PC-9 (cell line): ENCODE data around the gene MFAP2. TPM values are rescaled to one million over a fixed set of nuclear protein-coding genes. Genes with fewer than 3 reads are reported as not detected.

Experiments used
- BruUV-seq: library from RNA; stranded (reverse); fragments of 400-500 nt; replicated peaks from 2 replicates; lab custom pipeline; 2021; lab: Mats Ljungman, UMichigan
- CTCF ChIA-PET: fragments of 300-600 bp; sonication (Branson Sonifier 250); formaldehyde crosslinking; loops from one replicate; lab custom pipeline; 2022; ENCODE audit warnings: antibody characterized with exemption; lab: Charles Lee
- POLR2A ChIA-PET: fragments of 300-600 bp; sonication (Branson Sonifier 250); formaldehyde crosslinking; loops from one replicate; lab custom pipeline; 2022; ENCODE audit warnings: antibody characterized with exemption; ENCODE audit not compliant: unreplicated experiment; lab: Charles Lee
- DNase-seq, 2 experiments: peaks; one replicate each; pipeline versions ENCODE4 v3.0.0 to v3.0.0-alpha.2; 2015 to 2022; ENCODE audit warnings: mixed read lengths in 1 of 2
- H2AFZ ChIP-seq: fragments of 200-600 bp; sonication (generic); 2 replicates; pipeline ENCODE4 v1.8.1; 2017; ENCODE audit warnings: antibody characterized with exemption
- H3F3A ChIP-seq: fragments of 200-600 bp; sonication (generic); 2 replicates; pipeline ENCODE4 v1.8.1; 2017; ENCODE audit warnings: antibody characterized with exemption, mild to moderate bottlenecking, low read depth; ENCODE audit not compliant: insufficient read depth
- H3K27ac ChIP-seq: fragments of 200-600 bp; sonication (generic); 2 replicates; pipeline ENCODE4 v1.6.1; 2016; ENCODE audit warnings: mixed run types
- H3K27me3 ChIP-seq: fragments of 200-600 bp; sonication (generic); 2 replicates; pipeline ENCODE4 v1.6.1; 2016; ENCODE audit warnings: low read depth, mixed run types; ENCODE audit not compliant: insufficient read depth
- H3K36me3 ChIP-seq: fragments of 200-600 bp; sonication (generic); 2 replicates; pipeline ENCODE4 v1.6.1; 2016; ENCODE audit warnings: low read depth, mixed run types
- H3K4me1 ChIP-seq: fragments of 200-600 bp; sonication (generic); replicated peaks from 2 replicates; pipeline ENCODE4 v1.6.1; 2016; ENCODE audit warnings: mixed run types; ENCODE audit not compliant: insufficient read depth
- H3K4me2 ChIP-seq: fragments of 200-600 bp; sonication (generic); 2 replicates; pipeline ENCODE4 v1.6.1; 2017; ENCODE audit warnings: mixed run types
- H3K4me3 ChIP-seq: fragments of 200-600 bp; sonication (generic); 2 replicates; pipeline ENCODE4 v1.6.1; 2016; ENCODE audit warnings: mixed run types
- H3K79me2 ChIP-seq: fragments of 200-600 bp; sonication (generic); 2 replicates; pipeline ENCODE4 v1.6.1; 2017; ENCODE audit warnings: low read depth, mixed run types
- H3K9me2 ChIP-seq: fragments of 200-600 bp; sonication (generic); 2 replicates; pipeline ENCODE4 v1.8.1; 2017; ENCODE audit warnings: mild to moderate bottlenecking; ENCODE audit not compliant: insufficient read depth
- H3K9me3 ChIP-seq: fragments of 200-600 bp; sonication (generic); 2 replicates; pipeline ENCODE4 v1.8.1; 2016; ENCODE audit warnings: low read depth; ENCODE audit not compliant: insufficient read depth
- H4K20me1 ChIP-seq: fragments of 200-600 bp; sonication (generic); 2 replicates; pipeline ENCODE4 v1.8.1; 2017; ENCODE audit not compliant: insufficient read depth
- EZH2 ChIP-seq: fragments of 200-600 bp; sonication (generic); IDR thresholded peaks from 2 replicates; pipeline ENCODE4 v1.8.0; 2017; ENCODE audit warnings: antibody characterized with exemption, low read depth
- intact Hi-C: fragments of 100-400 bp; cut with micrococcal nuclease; formaldehyde crosslinking; loops from one replicate; pipeline ENCODE4 v1.10.0; 2022; ENCODE audit not compliant: unreplicated experiment
- total RNA-seq: library from RNA; stranded (reverse); gene quantifications from 2 replicates; pipeline ENCODE4 v1.2.3, GENCODE V29; 2021
- TF ChIP-seq, protein P1 (sequence below): fragments of 200-600 bp; sonication (generic); conservative IDR thresholded peaks from 2 replicates; pipeline ENCODE4 v1.6.1; 2017; ENCODE audit warnings: mixed run types, antibody characterized with exemption, mild to moderate bottlenecking, moderate library complexity

MFAP2 gene
- total RNA-seq, 1 experiment from 2014 or later, result 6.3 TPM

DNA sequence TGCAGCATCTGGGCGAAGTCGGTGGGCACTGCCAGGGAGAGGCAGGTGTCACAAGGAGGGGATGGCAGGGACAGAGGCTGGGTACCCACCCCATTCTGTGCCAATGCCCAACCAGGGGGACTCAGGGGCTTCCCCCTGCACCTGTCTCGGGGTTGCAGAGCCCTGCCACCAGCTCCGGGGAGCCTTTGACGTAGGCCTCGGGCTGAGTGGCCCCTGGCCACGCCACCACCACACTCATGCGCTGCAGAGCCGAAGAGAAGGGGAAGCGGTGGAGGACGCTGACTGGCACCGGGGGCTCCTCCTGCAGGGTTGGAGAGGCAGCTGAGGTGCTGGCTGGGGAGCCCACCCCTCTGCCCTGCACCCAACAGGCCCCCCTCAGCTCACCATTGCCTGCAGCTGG lies 11.7 kb upstream of the MFAP2 start:
- Histone ChIP-seq H3K27ac (no peak overlapping the region), H3K36me3 (no peaks in the 10 kb centered on the region), H3K4me1 (no peaks in the 10 kb centered on the region), H3K4me3 (no peak overlapping the region), H4K20me1 (no peaks in the 10 kb centered on the region), H2AFZ (no peak overlapping the region), H3K27me3 (no peaks in the 10 kb centered on the region), H3K79me2 (no peaks in the 10 kb centered on the region), H3K9me2 (no peaks in the 10 kb centered on the region), H3K4me2 (no peak overlapping the region), H3K9me3 (no peaks in the 10 kb centered on the region), H3F3A (no peaks in the 10 kb centered on the region)
- no peak for DNase-seq
- CTCF ChIA-PET, result no interaction called here
- no TSS peak for BruUV-seq
- POLR2A ChIA-PET, result no interaction called here
- TF ChIP-seq EZH2, result no peak
- TF ChIP-seq, protein P1, sequence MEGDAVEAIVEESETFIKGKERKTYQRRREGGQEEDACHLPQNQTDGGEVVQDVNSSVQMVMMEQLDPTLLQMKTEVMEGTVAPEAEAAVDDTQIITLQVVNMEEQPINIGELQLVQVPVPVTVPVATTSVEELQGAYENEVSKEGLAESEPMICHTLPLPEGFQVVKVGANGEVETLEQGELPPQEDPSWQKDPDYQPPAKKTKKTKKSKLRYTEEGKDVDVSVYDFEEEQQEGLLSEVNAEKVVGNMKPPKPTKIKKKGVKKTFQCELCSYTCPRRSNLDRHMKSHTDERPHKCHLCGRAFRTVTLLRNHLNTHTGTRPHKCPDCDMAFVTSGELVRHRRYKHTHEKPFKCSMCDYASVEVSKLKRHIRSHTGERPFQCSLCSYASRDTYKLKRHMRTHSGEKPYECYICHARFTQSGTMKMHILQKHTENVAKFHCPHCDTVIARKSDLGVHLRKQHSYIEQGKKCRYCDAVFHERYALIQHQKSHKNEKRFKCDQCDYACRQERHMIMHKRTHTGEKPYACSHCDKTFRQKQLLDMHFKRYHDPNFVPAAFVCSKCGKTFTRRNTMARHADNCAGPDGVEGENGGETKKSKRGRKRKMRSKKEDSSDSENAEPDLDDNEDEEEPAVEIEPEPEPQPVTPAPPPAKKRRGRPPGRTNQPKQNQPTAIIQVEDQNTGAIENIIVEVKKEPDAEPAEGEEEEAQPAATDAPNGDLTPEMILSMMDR, result no peak
- intact Hi-C loops, result no loop called here

DNA sequence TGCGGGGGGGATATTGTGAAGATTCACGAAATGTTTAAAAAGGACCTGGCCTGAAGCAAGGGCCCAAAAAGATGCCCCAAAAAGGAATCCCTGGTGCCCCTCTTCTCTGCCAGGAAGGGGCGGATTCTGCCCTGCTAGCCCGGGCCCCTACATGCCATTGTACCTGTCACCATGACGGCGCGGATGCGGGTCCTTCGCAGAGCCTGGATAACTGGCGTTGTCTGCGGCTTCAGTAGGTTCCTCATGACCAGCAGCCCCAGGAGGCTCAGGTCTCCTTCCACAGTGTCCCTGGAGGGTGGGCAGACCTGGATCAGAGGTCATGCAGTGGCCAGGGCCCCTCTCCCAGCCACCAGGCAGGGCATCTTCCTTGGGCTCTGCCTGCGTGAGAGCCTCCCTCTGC lies 11.2 kb upstream of the MFAP2 start:
- BruUV-seq, result no TSS peak
- Histone ChIP-seq H3F3A (no peaks in the 10 kb centered on the region), H2AFZ (no peak overlapping the region), H3K27ac (no peak overlapping the region), H3K4me1 (no peaks in the 10 kb centered on the region), H3K36me3 (no peaks in the 10 kb centered on the region), H4K20me1 (no peaks in the 10 kb centered on the region), H3K9me3 (no peaks in the 10 kb centered on the region), H3K9me2 (no peaks in the 10 kb centered on the region), H3K4me3 (no peak overlapping the region), H3K27me3 (no peaks in the 10 kb centered on the region), H3K79me2 (no peaks in the 10 kb centered on the region), H3K4me2 (no peak overlapping the region)
- ChIA-PET CTCF (no interaction called here), POLR2A (no interaction called here)
- intact Hi-C loops, result no loop called here
- DNase-seq, result no peak
- TF ChIP-seq, protein P1, result no peak
- TF ChIP-seq EZH2, result no peak

DNA sequence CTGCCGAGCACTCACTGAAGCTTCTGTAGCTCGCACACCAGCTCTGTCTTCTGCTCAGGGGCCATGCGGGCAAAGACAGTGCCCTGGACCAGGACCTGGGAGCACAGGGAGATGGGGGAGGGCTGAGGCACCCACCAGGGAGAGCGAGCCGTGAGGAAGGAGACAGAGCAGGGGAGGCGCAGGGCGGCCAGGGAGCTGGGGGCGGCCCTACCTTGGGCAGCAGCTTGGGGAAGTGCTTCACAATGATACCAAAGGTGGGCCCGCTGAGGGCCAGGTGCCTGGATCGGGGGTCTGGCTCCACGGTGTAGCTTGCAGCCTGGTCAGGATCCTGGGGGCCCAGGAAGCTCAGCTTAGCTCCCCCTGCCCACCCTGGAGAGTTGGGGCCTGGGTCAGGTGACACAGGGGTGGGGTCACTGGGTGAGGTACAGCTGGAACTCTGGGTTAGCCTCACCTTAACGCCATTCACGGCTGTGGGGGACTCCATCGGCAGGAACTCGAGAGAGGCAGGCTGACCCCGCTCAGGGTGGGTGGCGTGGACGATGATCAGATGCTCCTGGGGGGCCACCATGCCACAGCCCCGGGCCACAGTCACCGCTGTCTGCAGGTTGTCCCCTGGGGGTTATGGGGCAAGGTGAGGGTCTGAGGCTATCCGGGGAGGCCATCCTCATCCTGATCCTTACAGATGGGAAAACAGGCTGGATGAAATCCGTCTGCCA lies 9.4 kb upstream of the MFAP2 start:
- Histone ChIP-seq H3K27me3 (no peaks in the 10 kb centered on the region), H3K36me3 (no peaks in the 10 kb centered on the region), H3K79me2 (no peaks in the 10 kb centered on the region), H4K20me1 (no peaks in the 10 kb centered on the region), H3K4me2 (no peak overlapping the region), H3K9me3 (no peaks in the 10 kb centered on the region), H3K9me2 (no peaks in the 10 kb centered on the region), H3K27ac (no peak overlapping the region), H3K4me3 (no peak overlapping the region), H3F3A (peaks cover 8% of the 10 kb centered on the region; the same call in 1 of the 2 replicates), H3K4me1 (peaks cover 3% of the 10 kb centered on the region; the same call in 1 of the 2 replicates), H2AFZ (no peak overlapping the region)
- ChIA-PET POLR2A (no interaction called here), CTCF (no interaction called here)
- intact Hi-C loops, result no loop called here
- no peak for DNase-seq
- TF ChIP-seq EZH2, result no peak
- TF ChIP-seq, protein P1, result no peak
- BruUV-seq, result no TSS peak
